ENCODE results near the gene CHRM1.

CHRM1 gene

GRCh38 chr11:62923601-62924411 lies 2.6 kb upstream of the CHRM1 start:
- Mint-ChIP-seq H3K27ac (no peak overlapping the region), H3K4me3 (peak overlapping the region; percentile 74), H3K36me3 (ENCODE audit: low read depth) (no peaks in the 10 kb centered on the region), H3K27me3 (ENCODE audit: low read depth, poor library complexity) (peaks cover 83% of the 10 kb centered on the region), H3K4me1 (peaks cover 60% of the 10 kb centered on the region), H3K9me3 (peaks cover 16% of the 10 kb centered on the region)
- TF ChIP-seq CTCF (IDR thresholded peaks at IDR 0.05): no peak
- peak; percentile 49 for DNase-seq

- no peaks in the 10 kb centered on the region for H3K36me3 Mint-ChIP-seq (ENCODE audit: low read depth)
- TF ChIP-seq CTCF (IDR thresholded peaks at IDR 0.05): peak; percentile 29
- H3K27me3 Mint-ChIP-seq (ENCODE audit: low read depth, poor library complexity): peaks cover 73% of the 10 kb centered on the region
- DNase-seq: no peak
- peaks cover 57% of the 10 kb centered on the region for H3K4me1 Mint-ChIP-seq
- H3K27ac Mint-ChIP-seq: no peak overlapping the region
- H3K4me3 Mint-ChIP-seq: peak overlapping the region; percentile 57
- H3K9me3 Mint-ChIP-seq: peaks cover 16% of the 10 kb centered on the region
Measured at GRCh38 chr11:62922653-62923431, 1.7 kb upstream of the CHRM1 start.

GRCh38 chr11:62922189-62922589 lies 1.0 kb upstream of the CHRM1 start:
- Mint-ChIP-seq H3K27ac (no peak overlapping the region), H3K27me3 (ENCODE audit: low read depth, poor library complexity) (peaks cover 67% of the 10 kb centered on the region), H3K9me3 (peaks cover 16% of the 10 kb centered on the region), H3K4me3 (peak overlapping the region; percentile 57), H3K36me3 (ENCODE audit: low read depth) (no peaks in the 10 kb centered on the region), H3K4me1 (peaks cover 51% of the 10 kb centered on the region)
- no peak for TF ChIP-seq CTCF (IDR thresholded peaks at IDR 0.05)
- no peak for DNase-seq

- Mint-ChIP-seq H3K27me3 (ENCODE audit: low read depth, poor library complexity) (peaks cover 62% of the 10 kb centered on the region), H3K4me3 (no peak overlapping the region), H3K9me3 (peaks cover 16% of the 10 kb centered on the region), H3K36me3 (ENCODE audit: low read depth) (no peaks in the 10 kb centered on the region), H3K4me1 (peaks cover 50% of the 10 kb centered on the region), H3K27ac (no peak overlapping the region)
- TF ChIP-seq CTCF (IDR thresholded peaks at IDR 0.05): no peak
- no peak for DNase-seq
Measured at GRCh38 chr11:62921573-62922188, 518 bp upstream of the CHRM1 start.

GRCh38 chr11:62919898-62920640 lies 1.1 kb downstream of the CHRM1 start:
- peaks cover 51% of the 10 kb centered on the region for H3K27me3 Mint-ChIP-seq (ENCODE audit: low read depth, poor library complexity)
- DNase-seq: no peak
- H3K4me3 Mint-ChIP-seq: no peak overlapping the region
- no peaks in the 10 kb centered on the region for H3K36me3 Mint-ChIP-seq (ENCODE audit: low read depth)
- H3K4me1 Mint-ChIP-seq: peaks cover 38% of the 10 kb centered on the region
- TF ChIP-seq CTCF (IDR thresholded peaks at IDR 0.05): no peak
- peak overlapping the region; percentile 79 for H3K27ac Mint-ChIP-seq
- peaks cover 10% of the 10 kb centered on the region for H3K9me3 Mint-ChIP-seq

Measured in nephron progenitor cell (in vitro differentiated cells).